HCT116 (cell line): ENCODE measurements around the gene SLC5A2. TPM values are rescaled to one million over a fixed set of nuclear protein-coding genes. Genes with fewer than 3 reads are reported as not detected.

ENCODE experiments used
- ATAC-seq: fragments of 200-7000 bp; cut with Tn5 transposase; 2 replicates; pipeline ENCODE4 v1.9.1; 2020; ENCODE audit warnings: mild to moderate bottlenecking, moderate library complexity
- BruUV-seq: library from RNA; stranded (reverse); fragments of 400-500 nt; replicated peaks from 2 replicates; lab custom pipeline; 2021; lab: Mats Ljungman, UMichigan
- CTCF ChIA-PET: fragments of 300-600 bp; sonication (Branson Sonifier 250); formaldehyde crosslinking; loops from one replicate; lab custom pipeline; 2021; ENCODE audit warnings: antibody characterized with exemption; lab: Charles Lee
- POLR2A ChIA-PET: fragments of 300-600, 350-600 bp; sonication (Branson Sonifier 250); formaldehyde crosslinking; loops from one replicate; lab custom pipeline; 2021; ENCODE audit warnings: antibody characterized with exemption; lab: Charles Lee
- RAD21 ChIA-PET, 2 experiments: fragments of 300-600 bp; sonication (Branson Sonifier 250); formaldehyde crosslinking; loops; one replicate each; lab custom pipeline; 2023; ENCODE audit warnings: low total read pairs in 2 of 2; ENCODE audit not compliant: uncharacterized antibody in 2 of 2, unreplicated experiment in 2 of 2, low non-redundant PET in 1 of 2; lab: Charles Lee
- DNase-seq: peaks from one replicate; pipeline ENCODE4 v3.0.0-alpha.2; 2010; ENCODE audit warnings: low read depth, low spot score
- H2AFZ ChIP-seq: fragments of 200-600 bp; shearing (Covaris generic), sonication (generic); 2 replicates; pipeline ENCODE4 v1.6.1; 2017; ENCODE audit warnings: low read depth, mixed run types, mixed read lengths, antibody characterized with exemption, low read length; ENCODE audit not compliant: poor library complexity, severe bottlenecking
- H3K27ac ChIP-seq: 2 replicates; pipeline ENCODE4 v1.5.1; 2012; ENCODE audit warnings: low read depth, low read length
- H3K27me3 ChIP-seq: fragments of 200-600 bp; sonication (generic); 2 replicates; pipeline ENCODE4 v1.6.1; 2016; ENCODE audit warnings: mixed run types, low read length, mixed read lengths; ENCODE audit not compliant: insufficient read depth
- H3K36me3 ChIP-seq, 2 experiments: fragments of 200-500 bp in 1 of 2; fragments of 200-600 bp in 1 of 2; sonication (Bioruptor generic) in 1 of 2; sonication (generic) in 1 of 2; 2 replicates each; pipeline versions ENCODE4 v1.5.1 to v1.6.1; 2014 to 2016; ENCODE audit warnings: low read length in 2 of 2, inconsistent platforms in 1 of 2, mixed read lengths in 1 of 2, mixed run types in 1 of 2; ENCODE audit not compliant: insufficient read depth in 2 of 2, control insufficient read depth in 1 of 2
- H3K4me1 ChIP-seq, 2 experiments: fragments of 200-600 bp in 1 of 2; sonication (generic) in 1 of 2; 2 replicates each; pipeline versions ENCODE4 v1.5.1 to v1.6.1; 2012 to 2017; ENCODE audit warnings: low read length in 2 of 2, inconsistent platforms in 1 of 2, mild to moderate bottlenecking in 1 of 2, mixed read lengths in 1 of 2, mixed run types in 1 of 2, moderate library complexity in 1 of 2; ENCODE audit not compliant: insufficient read depth in 2 of 2, control insufficient read depth in 1 of 2
- H3K4me2 ChIP-seq: fragments of 200-600 bp; sonication (generic); 2 replicates; pipeline ENCODE4 v1.6.1; 2017; ENCODE audit warnings: mixed run types, low read length, mixed read lengths
- H3K4me3 ChIP-seq, 2 experiments: fragments of 200-600 bp in 1 of 2; sonication (generic) in 1 of 2; replicated peaks in 1 of 2; 2 replicates each; pipeline ENCODE4 v1.5.1; 2011 to 2016; ENCODE audit warnings: low read length in 2 of 2, control low read depth in 1 of 2, low read depth in 1 of 2, mild to moderate bottlenecking in 1 of 2, mixed read lengths in 1 of 2, mixed run types in 1 of 2
- H3K79me2 ChIP-seq: fragments of 200-600 bp; sonication (generic); 2 replicates; pipeline ENCODE4 v1.6.1; 2017; ENCODE audit warnings: mild to moderate bottlenecking, mixed run types, low read length, moderate library complexity, mixed read lengths; ENCODE audit not compliant: insufficient read depth
- H3K9ac ChIP-seq: fragments of 200-600 bp; sonication (generic); 2 replicates; pipeline ENCODE4 v1.6.1; 2016; ENCODE audit warnings: low read length, mixed read lengths
- H3K9me2 ChIP-seq: fragments of 200-600 bp; sonication (generic), shearing (Covaris generic); 2 replicates; pipeline ENCODE4 v1.6.1; 2017; ENCODE audit warnings: mixed run types, mild to moderate bottlenecking, moderate library complexity; ENCODE audit not compliant: insufficient read depth
- H3K9me3 ChIP-seq, 2 experiments: fragments of 200-500 bp in 1 of 2; fragments of 200-600 bp in 1 of 2; sonication (Bioruptor generic) in 1 of 2; sonication (generic) in 1 of 2; 2 replicates each; pipeline ENCODE4 v1.6.1; 2014 to 2017; ENCODE audit warnings: low read length in 2 of 2, mixed read lengths in 2 of 2, inconsistent platforms in 1 of 2, low read depth in 1 of 2, mild to moderate bottlenecking in 1 of 2, mixed run types in 1 of 2, moderate library complexity in 1 of 2; ENCODE audit not compliant: control insufficient read depth in 1 of 2, insufficient read depth in 1 of 2
- H4K20me1 ChIP-seq: fragments of 200-600 bp; sonication (generic), shearing (Covaris generic); 2 replicates; pipeline ENCODE4 v1.6.1; 2017; ENCODE audit warnings: mixed run types, mild to moderate bottlenecking, moderate library complexity; ENCODE audit not compliant: insufficient read depth
- CBX3 ChIP-seq: IDR thresholded peaks from 2 replicates; pipeline ENCODE4 v1.6.1; 2012; ENCODE audit warnings: low read depth
- CTCF ChIP-seq, 3 experiments: fragments of 200-600 bp in 1 of 3; sonication (generic) in 1 of 3; IDR thresholded peaks in 2 of 3; conservative IDR thresholded peaks in 1 of 3; 2 replicates each; pipeline ENCODE4 v1.5.1; 2012 to 2017; ENCODE audit warnings: low read depth in 2 of 3, low read length in 2 of 3, antibody characterized with exemption in 1 of 3, borderline replicate concordance in 1 of 3, control low read depth in 1 of 3, mild to moderate bottlenecking in 1 of 3, mixed read lengths in 1 of 3, mixed run types in 1 of 3, moderate library complexity in 1 of 3; ENCODE audit not compliant: insufficient read depth in 1 of 3
- EGR1 ChIP-seq: IDR thresholded peaks from 2 replicates; pipeline ENCODE4 v1.6.1; 2012; ENCODE audit warnings: low read depth
- EZH2 ChIP-seq: fragments of 200-600 bp; sonication (generic); IDR thresholded peaks from 2 replicates; pipeline ENCODE4 v1.6.1; 2017; ENCODE audit warnings: antibody characterized with exemption, mixed run types
- JUND ChIP-seq: IDR thresholded peaks from 2 replicates; pipeline ENCODE4 v1.6.1; 2012
- POLR2A ChIP-seq: IDR thresholded peaks from 2 replicates; pipeline ENCODE4 v1.7.0; 2011; ENCODE audit warnings: borderline replicate concordance; ENCODE audit not compliant: insufficient read depth, insufficient read length; ENCODE audit errors: extremely low read depth
- POLR2AphosphoS5 ChIP-seq: IDR thresholded peaks from 2 replicates; pipeline ENCODE4 v1.6.1; 2011; ENCODE audit warnings: mild to moderate bottlenecking, low read depth, low read length, moderate library complexity
- REST ChIP-seq: IDR thresholded peaks from 2 replicates; pipeline ENCODE4 v1.6.1; 2012; ENCODE audit warnings: low read depth
- SIN3A ChIP-seq: IDR thresholded peaks from 2 replicates; pipeline ENCODE4 v1.6.1; 2012; ENCODE audit warnings: low read depth
- SRF ChIP-seq: IDR thresholded peaks from 2 replicates; pipeline ENCODE4 v1.6.1; 2012; ENCODE audit warnings: low read depth
- TCF7L2 ChIP-seq: IDR thresholded peaks from 2 replicates; pipeline ENCODE4 v1.7.0; 2011; ENCODE audit warnings: borderline replicate concordance, inconsistent platforms; ENCODE audit not compliant: insufficient read depth, insufficient read length; ENCODE audit errors: extremely low read depth
- ZNF274 ChIP-seq: fragments of 200-500 bp; sonication (Bioruptor generic); IDR thresholded peaks from 2 replicates; pipeline ENCODE4 v1.6.1; 2014; ENCODE audit warnings: mild to moderate bottlenecking, low read depth, low read length, inconsistent platforms
- intact Hi-C: fragments of 100-400 bp; cut with micrococcal nuclease; formaldehyde crosslinking; loops from 2 replicates; pipeline ENCODE4 v1.10.0; 2022
- total RNA-seq: library from RNA; stranded (reverse); gene quantifications from one replicate; pipeline ENCODE4 v1.2.1, GENCODE V29; 2021; ENCODE audit not compliant: unreplicated experiment

SLC5A2 gene
- total RNA-seq, 1 experiment from 2014 or later: 0.10 TPM

- ChIA-PET CTCF (interaction anchor here (1.9 kb wide), 1 partner anchor 16 kb away, joined by 9 read pairs; the partner anchor contains the start of gene ARMC5), RAD21 (no interaction called here), POLR2A (no interaction called here)
- H3K9ac ChIP-seq: no peak overlapping the region
- H3K27ac ChIP-seq: no peak overlapping the region
- DNase-seq (no peak), ATAC-seq (no peak)
- H3K9me2 ChIP-seq: no peaks in the 10 kb centered on the region
- peak overlapping the region; percentile 81; the same call in 1 of the 2 replicates for H3K4me2 ChIP-seq
- no peaks in the 10 kb centered on the region for H3K36me3 ChIP-seq
- no peaks in the 10 kb centered on the region for H3K27me3 ChIP-seq
- no peak overlapping the region for H3K4me3 ChIP-seq
- no peaks in the 10 kb centered on the region for H3K79me2 ChIP-seq
- no peak overlapping the region for H2AFZ ChIP-seq
- peaks cover 16 to 43% of the 10 kb centered on the region in 2 experiments for H3K4me1 ChIP-seq
- BruUV-seq: no TSS peak
- no peaks in the 10 kb centered on the region for H3K9me3 ChIP-seq
- intact Hi-C loops: no loop called here
- TF ChIP-seq CTCF (IDR thresholded peaks at IDR 0.05 in 2 of 3, conservative IDR thresholded peaks at IDR 0.05 in 1 of 3; ENCODE audit: borderline replicate concordance in 1 of 3, insufficient read depth in 1 of 3, low read depth in 2 of 3, low read length in 2 of 3): no peak
- no peak for TF ChIP-seq SRF
- no peak for TF ChIP-seq CBX3
- TF ChIP-seq REST: no peak
- TF ChIP-seq SIN3A: no peak
- TF ChIP-seq POLR2AphosphoS5: no peak
- no peak for TF ChIP-seq TCF7L2
- no peak for TF ChIP-seq EZH2
- no peak for TF ChIP-seq POLR2A
- TF ChIP-seq JUND: no peak
- TF ChIP-seq EGR1: no peak
- TF ChIP-seq ZNF274: no peak
- no peaks in the 10 kb centered on the region for H4K20me1 ChIP-seq
Measured at GRCh38 chr16:31475946-31476302, 7.0 kb upstream of the SLC5A2 start.
